NCI-H1436 (cell line): ENCODE data around the gene TMEM260.

Source experiments
- DNase-seq: peaks from one replicate; lab custom pipeline; 2025; lab: John Stamatoyannopoulos, UW

Gene TMEM260

GRCh38 chr14:56579345-56580220 lies at the start of gene TMEM260:
TMEM260 (plus strand) TSS chr14:56579798; CDS start chr14:56579915, 117 bp downstream.
- DNase-seq: peak; percentile 85

GRCh38 chr14:56532546-56532945 lies 47.1 kb upstream of the TMEM260 start:
- DNase-seq: no peak

- no peak for DNase-seq
Measured at GRCh38 chr14:56534656-56535055, 44.9 kb upstream of the TMEM260 start.

- no peak for DNase-seq
Measured at GRCh38 chr14:56539862-56540261, 39.7 kb upstream of the TMEM260 start.

GRCh38 chr14:56543436-56543835 lies 36.2 kb upstream of the TMEM260 start:
- no peak for DNase-seq

GRCh38 chr14:56549721-56550120 lies 29.9 kb upstream of the TMEM260 start:
- DNase-seq: no peak

- DNase-seq: no peak
Measured at GRCh38 chr14:56552615-56553014, 27.0 kb upstream of the TMEM260 start.

GRCh38 chr14:56554301-56554700 lies 25.3 kb upstream of the TMEM260 start:
- DNase-seq: no peak

GRCh38 chr14:56555921-56556570 lies 23.6 kb upstream of the TMEM260 start:
- DNase-seq: peak; percentile 45

GRCh38 chr14:56559182-56559581 lies 20.4 kb upstream of the TMEM260 start:
- no peak for DNase-seq

- no peak for DNase-seq
Measured at GRCh38 chr14:56561606-56562005, 18.0 kb upstream of the TMEM260 start.

- DNase-seq: no peak
Measured at GRCh38 chr14:56562883-56563282, 16.7 kb upstream of the TMEM260 start.

GRCh38 chr14:56569174-56569573 lies 10.4 kb upstream of the TMEM260 start:
- no peak for DNase-seq

- no peak for DNase-seq
Measured at GRCh38 chr14:56570295-56570694, 9.3 kb upstream of the TMEM260 start.

GRCh38 chr14:56580221-56580711 lies 668 bp downstream of the TMEM260 start:
- no peak for DNase-seq

GRCh38 chr14:56581041-56581727 lies 1.6 kb downstream of the TMEM260 start:
- DNase-seq: no peak

GRCh38 chr14:56585461-56586084 lies 6.0 kb downstream of the TMEM260 start:
- DNase-seq: peak; percentile 36

GRCh38 chr14:56587701-56588100 lies 8.1 kb downstream of the TMEM260 start:
- DNase-seq: peak; percentile 54

- peak; percentile 22 for DNase-seq
Measured at GRCh38 chr14:56590535-56590960, 10.9 kb downstream of the TMEM260 start.

GRCh38 chr14:56592746-56593544 lies 13.3 kb downstream of the TMEM260 start:
- no peak for DNase-seq

- no peak for DNase-seq
Measured at GRCh38 chr14:56594428-56594827, 14.8 kb downstream of the TMEM260 start.
